OCI-LY3 (cell line): ENCODE measurements around the gene GPR55.

Source experiments
- CTCF ChIP-seq: fragments of 200-600, 300-600 bp; sonication (generic); IDR thresholded peaks from 2 replicates; pipeline ENCODE4 v1.5.1; 2014; ENCODE audit warnings: antibody characterized with exemption, low read length, low read depth
- EZH2phosphoT487 ChIP-seq: fragments of 200-600 bp; shearing (Covaris generic); IDR thresholded peaks from 2 replicates; pipeline ENCODE4 v1.6.1; 2018; ENCODE audit warnings: antibody characterized with exemption, mixed run types, low read depth

- TF ChIP-seq CTCF, result no peak
- TF ChIP-seq EZH2phosphoT487, result no peak
Measured at GRCh38 chr2:230935130-230935430, 10.0 kb upstream of the GPR55 start.
